Measurements from ENCODE around the gene NHERF2. TPM values are rescaled to one million over a fixed set of nuclear protein-coding genes. Genes with fewer than 3 reads are reported as not detected.
A peak's percentile ranks its signal among the peaks of the same experiment; 100 is the strongest.

Gene NHERF2
- total and polyA plus RNA-seq, 2 experiments from 2014 or later, result 12.0 to 16.5 TPM

DNA sequence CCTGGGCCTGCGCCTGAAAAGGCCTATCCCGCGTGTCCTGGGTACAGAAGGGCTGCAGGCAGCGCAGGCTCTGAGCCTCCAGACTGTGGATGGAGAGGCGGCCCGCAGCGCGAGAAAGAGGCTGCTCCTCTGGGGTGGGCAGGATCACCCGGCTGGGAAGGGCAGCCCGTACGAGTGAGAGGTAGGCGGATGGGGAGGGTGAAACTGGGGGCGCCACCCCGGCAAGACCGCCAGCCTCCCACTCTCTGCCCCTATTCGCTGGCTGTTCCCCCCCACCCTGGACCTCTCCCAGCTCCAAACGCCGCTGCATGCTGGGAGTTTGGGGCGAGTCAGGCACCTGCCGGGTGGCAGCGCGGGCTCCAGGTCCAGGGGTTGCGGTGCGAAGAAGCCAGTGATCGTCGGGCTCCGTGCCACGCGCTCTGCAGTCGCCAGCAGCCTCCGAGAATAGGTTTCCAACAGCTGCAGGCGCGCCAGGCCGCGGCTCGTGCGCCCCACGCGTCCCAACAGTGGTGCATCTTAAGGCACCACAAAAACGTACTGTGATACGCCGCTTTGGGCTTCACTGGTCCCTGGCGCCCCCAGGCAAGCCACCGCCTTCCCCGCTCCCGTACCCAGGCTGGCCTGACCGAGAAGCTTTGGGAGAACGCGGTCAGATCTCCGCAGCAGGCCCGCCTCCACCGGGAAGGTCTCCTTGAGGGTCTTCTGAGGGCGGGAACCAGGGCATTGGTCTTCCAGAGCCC, 46.5 kb upstream of the NHERF2 start:
- Histone ChIP-seq H4K20me1 (replicated peaks; ENCODE audit: insufficient read depth) (no peaks in the 10 kb centered on the region; the same call in none of the 2 replicates), H3K9me2 (ENCODE audit: insufficient read depth) (no peaks in the 10 kb centered on the region), H3K27me3 (ENCODE audit: insufficient read depth) (peaks cover 36% of the 10 kb centered on the region), H3K36me3 (ENCODE audit: insufficient read depth) (no peaks in the 10 kb centered on the region), H3K79me2 (replicated peaks; ENCODE audit: insufficient read depth) (peaks cover 1% of the 10 kb centered on the region; the same call in 1 of the 2 replicates), H3K4me3 (peak overlapping the region; percentile 68), H3K27ac (ENCODE audit: low read depth) (no peak overlapping the region), H3F3A (replicated peaks; ENCODE audit: low read depth) (peaks cover 31% of the 10 kb centered on the region), H3K4me1 (ENCODE audit: insufficient read depth) (peaks cover 19% of the 10 kb centered on the region), H3K4me2 (peak overlapping the region; percentile 89), H2AFZ (0 out of 2 replicates have a peak overlapping the region, but pooled peaks have one; percentile 38)
- Mint-ChIP-seq H3K9me3 (no peaks in the 10 kb centered on the region), H3K4me3 (peak overlapping the region; percentile 68), H3K27ac (no peak overlapping the region), H3K4me1 (peaks cover 23% of the 10 kb centered on the region), H3K27me3 (ENCODE audit: insufficient read depth, low read depth, poor library complexity) (peaks cover 47% of the 10 kb centered on the region), H3K36me3 (ENCODE audit: low read depth) (peaks cover 13% of the 10 kb centered on the region)
- ATAC-seq (peak; percentile 4), DNase-seq (ENCODE audit: low spot score) (peak; percentile 66)
- TF ChIP-seq EZH2 (IDR thresholded peaks at IDR 0.05; ENCODE audit: low read depth, unreplicated experiment) (peak; percentile 19), CREB1 (CRISPR knock-in tag; IDR thresholded peaks at IDR 0.05; ENCODE audit: low read depth) (no peak)

DNA sequence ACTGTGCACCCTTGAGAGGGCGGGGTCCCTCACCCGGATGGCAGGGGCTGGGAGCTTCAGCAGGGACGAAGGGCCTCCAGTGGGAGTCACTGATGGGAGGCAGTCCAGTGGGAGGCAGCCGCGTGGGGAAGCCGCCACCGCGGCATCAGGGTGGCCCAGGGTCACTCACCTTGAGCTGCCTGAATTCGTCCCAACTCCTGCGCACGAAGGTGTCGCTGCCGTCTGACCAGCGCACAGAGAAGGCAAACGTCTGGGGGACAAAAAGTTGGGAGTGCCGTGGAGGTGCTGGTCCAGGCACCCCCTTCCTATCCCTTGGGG, 46.0 kb upstream of the NHERF2 start:
- Mint-ChIP-seq H3K27ac (no peak overlapping the region), H3K4me3 (peak overlapping the region; percentile 68), H3K9me3 (no peaks in the 10 kb centered on the region), H3K36me3 (ENCODE audit: low read depth) (peaks cover 14% of the 10 kb centered on the region), H3K27me3 (ENCODE audit: insufficient read depth, low read depth, poor library complexity) (peaks cover 47% of the 10 kb centered on the region), H3K4me1 (peaks cover 23% of the 10 kb centered on the region)
- Histone ChIP-seq H3F3A (replicated peaks; ENCODE audit: low read depth) (peaks cover 34% of the 10 kb centered on the region), H3K4me3 (peak overlapping the region; percentile 68), H3K9me2 (ENCODE audit: insufficient read depth) (no peaks in the 10 kb centered on the region), H2AFZ (0 out of 2 replicates have a peak overlapping the region, but pooled peaks have one; percentile 38), H3K27ac (ENCODE audit: low read depth) (no peak overlapping the region), H3K36me3 (ENCODE audit: insufficient read depth) (no peaks in the 10 kb centered on the region), H4K20me1 (replicated peaks; ENCODE audit: insufficient read depth) (no peaks in the 10 kb centered on the region; the same call in none of the 2 replicates), H3K4me2 (peak overlapping the region; percentile 89), H3K79me2 (replicated peaks; ENCODE audit: insufficient read depth) (peaks cover 4% of the 10 kb centered on the region; the same call in 1 of the 2 replicates), H3K27me3 (ENCODE audit: insufficient read depth) (peaks cover 36% of the 10 kb centered on the region), H3K4me1 (ENCODE audit: insufficient read depth) (peaks cover 21% of the 10 kb centered on the region)
- DNase-seq (ENCODE audit: low spot score), result no peak
- ATAC-seq, result no peak
- TF ChIP-seq EZH2phosphoT487 (IDR thresholded peaks at IDR 0.05; ENCODE audit: unreplicated experiment) (no peak), ZNF114 (CRISPR knock-in tag; IDR thresholded peaks at IDR 0.05) (no peak), POLR2AphosphoS5 (IDR thresholded peaks at IDR 0.05; ENCODE audit: low read depth) (no peak), EZH2 (IDR thresholded peaks at IDR 0.05; ENCODE audit: low read depth, unreplicated experiment) (no peak), ZNF331 (CRISPR knock-in tag; IDR thresholded peaks at IDR 0.05; ENCODE audit: low read depth) (no peak)
- TF ChIP-seq, protein P1, sequence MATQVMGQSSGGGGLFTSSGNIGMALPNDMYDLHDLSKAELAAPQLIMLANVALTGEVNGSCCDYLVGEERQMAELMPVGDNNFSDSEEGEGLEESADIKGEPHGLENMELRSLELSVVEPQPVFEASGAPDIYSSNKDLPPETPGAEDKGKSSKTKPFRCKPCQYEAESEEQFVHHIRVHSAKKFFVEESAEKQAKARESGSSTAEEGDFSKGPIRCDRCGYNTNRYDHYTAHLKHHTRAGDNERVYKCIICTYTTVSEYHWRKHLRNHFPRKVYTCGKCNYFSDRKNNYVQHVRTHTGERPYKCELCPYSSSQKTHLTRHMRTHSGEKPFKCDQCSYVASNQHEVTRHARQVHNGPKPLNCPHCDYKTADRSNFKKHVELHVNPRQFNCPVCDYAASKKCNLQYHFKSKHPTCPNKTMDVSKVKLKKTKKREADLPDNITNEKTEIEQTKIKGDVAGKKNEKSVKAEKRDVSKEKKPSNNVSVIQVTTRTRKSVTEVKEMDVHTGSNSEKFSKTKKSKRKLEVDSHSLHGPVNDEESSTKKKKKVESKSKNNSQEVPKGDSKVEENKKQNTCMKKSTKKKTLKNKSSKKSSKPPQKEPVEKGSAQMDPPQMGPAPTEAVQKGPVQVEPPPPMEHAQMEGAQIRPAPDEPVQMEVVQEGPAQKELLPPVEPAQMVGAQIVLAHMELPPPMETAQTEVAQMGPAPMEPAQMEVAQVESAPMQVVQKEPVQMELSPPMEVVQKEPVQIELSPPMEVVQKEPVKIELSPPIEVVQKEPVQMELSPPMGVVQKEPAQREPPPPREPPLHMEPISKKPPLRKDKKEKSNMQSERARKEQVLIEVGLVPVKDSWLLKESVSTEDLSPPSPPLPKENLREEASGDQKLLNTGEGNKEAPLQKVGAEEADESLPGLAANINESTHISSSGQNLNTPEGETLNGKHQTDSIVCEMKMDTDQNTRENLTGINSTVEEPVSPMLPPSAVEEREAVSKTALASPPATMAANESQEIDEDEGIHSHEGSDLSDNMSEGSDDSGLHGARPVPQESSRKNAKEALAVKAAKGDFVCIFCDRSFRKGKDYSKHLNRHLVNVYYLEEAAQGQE (IDR thresholded peaks at IDR 0.05; ENCODE audit: unreplicated experiment), result no peak
- TF ChIP-seq, protein P2, sequence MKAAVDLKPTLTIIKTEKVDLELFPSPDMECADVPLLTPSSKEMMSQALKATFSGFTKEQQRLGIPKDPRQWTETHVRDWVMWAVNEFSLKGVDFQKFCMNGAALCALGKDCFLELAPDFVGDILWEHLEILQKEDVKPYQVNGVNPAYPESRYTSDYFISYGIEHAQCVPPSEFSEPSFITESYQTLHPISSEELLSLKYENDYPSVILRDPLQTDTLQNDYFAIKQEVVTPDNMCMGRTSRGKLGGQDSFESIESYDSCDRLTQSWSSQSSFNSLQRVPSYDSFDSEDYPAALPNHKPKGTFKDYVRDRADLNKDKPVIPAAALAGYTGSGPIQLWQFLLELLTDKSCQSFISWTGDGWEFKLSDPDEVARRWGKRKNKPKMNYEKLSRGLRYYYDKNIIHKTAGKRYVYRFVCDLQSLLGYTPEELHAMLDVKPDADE (IDR thresholded peaks at IDR 0.05), result no peak
